GM23338 (cell line): Measurements from ENCODE around the gene LNX1. TPM values are rescaled to one million over a fixed set of nuclear protein-coding genes. Genes with fewer than 3 reads are reported as not detected.

Source experiments
- ATAC-seq: fragments of 200-7000 bp; cut with Tn5 transposase; 3 replicates; pipeline ENCODE4 v1.9.1; 2020
- DNase-seq: peaks from one replicate; pipeline ENCODE4 v3.0.0-alpha.2; 2015; ENCODE audit warnings: low spot score
- H2AFZ ChIP-seq: fragments of 200-600 bp; sonication (generic); 2 replicates; pipeline ENCODE4 v1.8.0; 2016; ENCODE audit warnings: antibody characterized with exemption, mild to moderate bottlenecking, moderate library complexity
- H3F3A ChIP-seq: fragments of 200-600 bp; sonication (generic); replicated peaks from 2 replicates; pipeline ENCODE4 v1.8.0; 2017; ENCODE audit warnings: antibody characterized with exemption, mixed run types, low read depth
- H3K27ac ChIP-seq: fragments of 200-600 bp; sonication (generic); 2 replicates; pipeline ENCODE4 v1.6.1; 2016; ENCODE audit warnings: low read depth
- H3K27me3 ChIP-seq: fragments of 200-600 bp; sonication (generic); 2 replicates; pipeline ENCODE4 v1.8.0; 2016; ENCODE audit warnings: mild to moderate bottlenecking, mixed run types, moderate library complexity; ENCODE audit not compliant: insufficient read depth
- H3K36me3 ChIP-seq: fragments of 200-600 bp; sonication (generic); 2 replicates; pipeline ENCODE4 v1.8.0; 2016; ENCODE audit warnings: mild to moderate bottlenecking; ENCODE audit not compliant: insufficient read depth
- H3K4me1 ChIP-seq: fragments of 200-600 bp; sonication (generic); 2 replicates; pipeline ENCODE4 v1.8.0; 2016; ENCODE audit warnings: mild to moderate bottlenecking, moderate library complexity; ENCODE audit not compliant: insufficient read depth
- H3K4me2 ChIP-seq: fragments of 200-600 bp; sonication (generic); 2 replicates; pipeline ENCODE4 v1.7.1; 2017; ENCODE audit warnings: mixed run types
- H3K4me3 ChIP-seq: fragments of 200-600 bp; sonication (generic); 2 replicates; pipeline ENCODE4 v1.6.1; 2016; ENCODE audit warnings: mixed run types
- H3K79me2 ChIP-seq: fragments of 200-600 bp; sonication (generic); replicated peaks from 2 replicates; pipeline ENCODE4 v1.8.0; 2017; ENCODE audit warnings: mild to moderate bottlenecking; ENCODE audit not compliant: insufficient read depth
- H3K9me2 ChIP-seq: fragments of 200-600 bp; sonication (generic); 2 replicates; pipeline ENCODE4 v1.8.0; 2017; ENCODE audit not compliant: insufficient read depth
- H4K20me1 ChIP-seq: fragments of 200-600 bp; sonication (generic); replicated peaks from 2 replicates; pipeline ENCODE4 v1.8.0; 2017; ENCODE audit warnings: mild to moderate bottlenecking; ENCODE audit not compliant: insufficient read depth
- H3K27ac Mint-ChIP-seq: 2 replicates; pipeline ENCODE4 v1.8.0; 2020; ENCODE audit warnings: inconsistent platforms, mild to moderate bottlenecking, moderate library complexity, mixed read lengths
- H3K27me3 Mint-ChIP-seq: 3 replicates; pipeline ENCODE4 v1.8.0; 2022; ENCODE audit warnings: low read depth, mild to moderate bottlenecking, moderate library complexity, mixed read lengths, inconsistent platforms; ENCODE audit not compliant: insufficient read depth, poor library complexity
- H3K36me3 Mint-ChIP-seq: 3 replicates; pipeline ENCODE4 v1.8.0; 2021; ENCODE audit warnings: low read depth, mild to moderate bottlenecking, inconsistent platforms, moderate library complexity, mixed read lengths
- H3K4me1 Mint-ChIP-seq: 3 replicates; pipeline ENCODE4 v1.8.0; 2020; ENCODE audit warnings: mild to moderate bottlenecking, inconsistent platforms, mixed read lengths
- H3K4me3 Mint-ChIP-seq: 3 replicates; pipeline ENCODE4 v1.8.0; 2021; ENCODE audit warnings: moderate library complexity, mild to moderate bottlenecking, inconsistent platforms, mixed read lengths
- H3K9me3 Mint-ChIP-seq: 3 replicates; pipeline ENCODE4 v1.8.0; 2020; ENCODE audit warnings: moderate library complexity, mild to moderate bottlenecking, inconsistent platforms, mixed read lengths
- CREB1 ChIP-seq: fragments of 250-450 bp; sonication (Bioruptor Pico); IDR thresholded peaks from 2 replicates; pipeline ENCODE4 v1.5.0; 2020; ENCODE audit warnings: low read depth, mild to moderate bottlenecking, moderate library complexity
- CTCF ChIP-seq, 2 experiments: fragments of 200-600 bp in 1 of 2; sonication (generic) in 1 of 2; conservative IDR thresholded peaks; 2 replicates each; pipeline versions ENCODE4 v1.5.1 to v1.6.1; 2016 to 2017; ENCODE audit warnings: antibody characterized with exemption in 2 of 2, low read depth in 2 of 2, mild to moderate bottlenecking in 2 of 2, moderate library complexity in 1 of 2
- ETS1 ChIP-seq: IDR thresholded peaks from 2 replicates; pipeline ENCODE4 v1.6.1; 2016; ENCODE audit warnings: antibody characterized with exemption
- EZH2 ChIP-seq: fragments of 200-600 bp; sonication (generic); IDR thresholded peaks from one replicate; pipeline ENCODE4 v1.8.0; 2017; ENCODE audit warnings: antibody characterized with exemption, mild to moderate bottlenecking, low read depth; ENCODE audit not compliant: unreplicated experiment
- EZH2phosphoT487 ChIP-seq: fragments of 200-600 bp; sonication (generic); IDR thresholded peaks from one replicate; pipeline ENCODE4 v1.8.1; 2018; ENCODE audit warnings: antibody characterized with exemption; ENCODE audit not compliant: unreplicated experiment
- JUNB ChIP-seq: IDR thresholded peaks from one replicate; pipeline ENCODE4 v1.6.1; 2016; ENCODE audit warnings: antibody characterized with exemption; ENCODE audit not compliant: unreplicated experiment
- NANOG ChIP-seq: IDR thresholded peaks from 2 replicates; pipeline ENCODE4 v1.6.1; 2016; ENCODE audit warnings: antibody characterized with exemption, borderline replicate concordance
- POLR2AphosphoS5 ChIP-seq: IDR thresholded peaks from 2 replicates; pipeline ENCODE4 v1.6.1; 2016; ENCODE audit warnings: antibody characterized with exemption, low read depth
- STAT1 ChIP-seq: IDR thresholded peaks from one replicate; pipeline ENCODE4 v1.6.1; 2016; ENCODE audit warnings: antibody characterized with exemption; ENCODE audit not compliant: unreplicated experiment
- ZNF114 ChIP-seq: fragments of 250-450 bp; sonication (Bioruptor Pico); IDR thresholded peaks from 2 replicates; pipeline ENCODE4 v1.5.0; 2020; ENCODE audit warnings: mild to moderate bottlenecking, moderate library complexity
- ZNF331 ChIP-seq: fragments of 250-450 bp; sonication (Bioruptor Pico); IDR thresholded peaks from 2 replicates; pipeline ENCODE4 v1.5.0; 2020; ENCODE audit warnings: low read depth, mild to moderate bottlenecking, moderate library complexity
- ZNF462 ChIP-seq: fragments of 250-450 bp; sonication (Bioruptor Pico); IDR thresholded peaks from 2 replicates; pipeline ENCODE4 v1.5.0; 2020; ENCODE audit warnings: mild to moderate bottlenecking, moderate library complexity
- polyA plus RNA-seq: library from polyadenylated mRNA; unstranded; fragments of >200 nt; fragmentation: Nextera tagmentation; extraction: Ambion mirVana; gene quantifications from 2 replicates; pipeline ENCODE4 v1.2.1, GENCODE V29; 2016
- total RNA-seq: library from RNA; depleted of rRNA; stranded (reverse); fragments of >200 nt; shearing (Covaris generic); gene quantifications from 2 replicates; pipeline ENCODE4 v1.2.3, GENCODE V29; 2014
- TF ChIP-seq, protein P1 (sequence below): IDR thresholded peaks from one replicate; pipeline ENCODE4 v1.6.1; 2018; ENCODE audit warnings: antibody characterized with exemption; ENCODE audit not compliant: unreplicated experiment

LNX1 gene
- total and polyA plus RNA-seq, 2 experiments from 2014 or later = 5.4 to 6.4 TPM

DNA sequence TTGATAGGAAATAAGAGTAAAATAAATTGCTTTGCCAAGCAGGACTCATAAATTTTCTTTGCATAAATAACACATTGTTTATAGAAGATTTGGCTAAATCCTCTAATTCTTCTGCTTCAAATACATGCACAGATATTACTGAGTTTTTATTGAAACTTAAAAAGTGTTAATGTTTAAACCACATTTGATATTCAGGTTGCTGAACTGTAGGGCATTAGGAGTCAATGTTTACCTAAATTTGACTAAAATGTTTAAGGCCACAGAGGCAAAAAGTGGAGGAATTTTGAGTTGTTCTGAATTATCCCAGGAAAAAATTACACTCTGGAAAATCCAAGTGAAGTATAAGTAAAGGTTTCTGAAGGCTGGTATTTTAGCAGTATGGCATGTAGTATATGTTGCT lies 135.1 kb downstream of the LNX1 start:
- Mint-ChIP-seq H3K27ac (no peak overlapping the region), H3K4me1 (no peaks in the 10 kb centered on the region), H3K27me3 (peaks cover 4% of the 10 kb centered on the region), H3K36me3 (peaks cover 58% of the 10 kb centered on the region), H3K4me3 (no peak overlapping the region), H3K9me3 (no peaks in the 10 kb centered on the region)
- Histone ChIP-seq H3K4me3 (no peak overlapping the region), H3K9me2 (no peaks in the 10 kb centered on the region), H4K20me1 (no peaks in the 10 kb centered on the region), H3K79me2 (peaks cover 3% of the 10 kb centered on the region; the same call in 1 of the 2 replicates), H3K4me1 (no peaks in the 10 kb centered on the region), H3F3A (no peaks in the 10 kb centered on the region), H3K36me3 (peaks cover 5% of the 10 kb centered on the region; the same call in 1 of the 2 replicates), H3K4me2 (no peak overlapping the region), H2AFZ (no peak overlapping the region), H3K27ac (no peak overlapping the region), H3K27me3 (no peaks in the 10 kb centered on the region)
- DNase-seq = no peak
- ATAC-seq = no peak
- TF ChIP-seq ZNF462 (CRISPR knock-in tag) (no peak), ZNF114 (CRISPR knock-in tag) (no peak), ZNF331 (CRISPR knock-in tag) (no peak), ETS1 (no peak), JUNB (no peak), EZH2phosphoT487 (no peak), CTCF (conservative IDR thresholded peaks at IDR 0.05; ENCODE audit: low read depth in 2 of 2) (no peak), CREB1 (CRISPR knock-in tag) (no peak), EZH2 (no peak), NANOG (no peak), POLR2AphosphoS5 (no peak), STAT1 (no peak)
- TF ChIP-seq, protein P1, sequence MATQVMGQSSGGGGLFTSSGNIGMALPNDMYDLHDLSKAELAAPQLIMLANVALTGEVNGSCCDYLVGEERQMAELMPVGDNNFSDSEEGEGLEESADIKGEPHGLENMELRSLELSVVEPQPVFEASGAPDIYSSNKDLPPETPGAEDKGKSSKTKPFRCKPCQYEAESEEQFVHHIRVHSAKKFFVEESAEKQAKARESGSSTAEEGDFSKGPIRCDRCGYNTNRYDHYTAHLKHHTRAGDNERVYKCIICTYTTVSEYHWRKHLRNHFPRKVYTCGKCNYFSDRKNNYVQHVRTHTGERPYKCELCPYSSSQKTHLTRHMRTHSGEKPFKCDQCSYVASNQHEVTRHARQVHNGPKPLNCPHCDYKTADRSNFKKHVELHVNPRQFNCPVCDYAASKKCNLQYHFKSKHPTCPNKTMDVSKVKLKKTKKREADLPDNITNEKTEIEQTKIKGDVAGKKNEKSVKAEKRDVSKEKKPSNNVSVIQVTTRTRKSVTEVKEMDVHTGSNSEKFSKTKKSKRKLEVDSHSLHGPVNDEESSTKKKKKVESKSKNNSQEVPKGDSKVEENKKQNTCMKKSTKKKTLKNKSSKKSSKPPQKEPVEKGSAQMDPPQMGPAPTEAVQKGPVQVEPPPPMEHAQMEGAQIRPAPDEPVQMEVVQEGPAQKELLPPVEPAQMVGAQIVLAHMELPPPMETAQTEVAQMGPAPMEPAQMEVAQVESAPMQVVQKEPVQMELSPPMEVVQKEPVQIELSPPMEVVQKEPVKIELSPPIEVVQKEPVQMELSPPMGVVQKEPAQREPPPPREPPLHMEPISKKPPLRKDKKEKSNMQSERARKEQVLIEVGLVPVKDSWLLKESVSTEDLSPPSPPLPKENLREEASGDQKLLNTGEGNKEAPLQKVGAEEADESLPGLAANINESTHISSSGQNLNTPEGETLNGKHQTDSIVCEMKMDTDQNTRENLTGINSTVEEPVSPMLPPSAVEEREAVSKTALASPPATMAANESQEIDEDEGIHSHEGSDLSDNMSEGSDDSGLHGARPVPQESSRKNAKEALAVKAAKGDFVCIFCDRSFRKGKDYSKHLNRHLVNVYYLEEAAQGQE = no peak
